ENCODE results near the gene AMPH.

- peak; percentile 60 to 94 (median 65) for TF ChIP-seq CTCF (optimal IDR thresholded peaks at IDR 0.05 in 1 of 3, IDR thresholded peaks at IDR 0.05 in 1 of 3, conservative IDR thresholded peaks at IDR 0.05 in 1 of 3; ENCODE audit: extremely low read depth in 1 of 3, insufficient read depth in 2 of 3, low read length in 3 of 3)
- TF ChIP-seq EZH2 (IDR thresholded peaks at IDR 0.05; ENCODE audit: low read length), result no peak
Observed at GRCh38 chr7:38368191-38368605, 263.0 kb downstream of the AMPH start.
